ENCODE data around the gene ITGB4. TPM values are rescaled to one million over a fixed set of nuclear protein-coding genes. Genes with fewer than 3 reads are reported as not detected.

Gene ITGB4
- total RNA-seq, 1 donor from 2014 or later = 10.6 TPM

- peak overlapping the region; percentile 78 for H3K27ac ChIP-seq (replicated peaks)
- H3K4me3 ChIP-seq = no peak overlapping the region
- no peaks in the 10 kb centered on the region for H3K27me3 ChIP-seq (ENCODE audit: low read depth)
- H3K9me3 ChIP-seq (replicated peaks) = no peaks in the 10 kb centered on the region
- DNase-seq = no peak
- H3K4me1 ChIP-seq = peaks cover 52% of the 10 kb centered on the region
- intact Hi-C loops (cut with micrococcal nuclease) = no loop called here
- peaks cover 76% of the 10 kb centered on the region for H3K36me3 ChIP-seq
- TF ChIP-seq, protein P1, sequence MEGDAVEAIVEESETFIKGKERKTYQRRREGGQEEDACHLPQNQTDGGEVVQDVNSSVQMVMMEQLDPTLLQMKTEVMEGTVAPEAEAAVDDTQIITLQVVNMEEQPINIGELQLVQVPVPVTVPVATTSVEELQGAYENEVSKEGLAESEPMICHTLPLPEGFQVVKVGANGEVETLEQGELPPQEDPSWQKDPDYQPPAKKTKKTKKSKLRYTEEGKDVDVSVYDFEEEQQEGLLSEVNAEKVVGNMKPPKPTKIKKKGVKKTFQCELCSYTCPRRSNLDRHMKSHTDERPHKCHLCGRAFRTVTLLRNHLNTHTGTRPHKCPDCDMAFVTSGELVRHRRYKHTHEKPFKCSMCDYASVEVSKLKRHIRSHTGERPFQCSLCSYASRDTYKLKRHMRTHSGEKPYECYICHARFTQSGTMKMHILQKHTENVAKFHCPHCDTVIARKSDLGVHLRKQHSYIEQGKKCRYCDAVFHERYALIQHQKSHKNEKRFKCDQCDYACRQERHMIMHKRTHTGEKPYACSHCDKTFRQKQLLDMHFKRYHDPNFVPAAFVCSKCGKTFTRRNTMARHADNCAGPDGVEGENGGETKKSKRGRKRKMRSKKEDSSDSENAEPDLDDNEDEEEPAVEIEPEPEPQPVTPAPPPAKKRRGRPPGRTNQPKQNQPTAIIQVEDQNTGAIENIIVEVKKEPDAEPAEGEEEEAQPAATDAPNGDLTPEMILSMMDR (IDR thresholded peaks at IDR 0.05; ENCODE audit: borderline replicate concordance) = no peak
These were observed 15.1 kb upstream of the ITGB4 start for GRCh38 chr17:75706042-75706728.

GRCh38 chr17:75707079-75707571 lies 14.1 kb upstream of the ITGB4 start:
- Histone ChIP-seq H3K36me3 (peaks cover 68% of the 10 kb centered on the region), H3K27me3 (ENCODE audit: low read depth) (no peaks in the 10 kb centered on the region), H3K27ac (replicated peaks) (peak overlapping the region; percentile 78), H3K4me1 (peaks cover 43% of the 10 kb centered on the region), H3K9me3 (replicated peaks) (no peaks in the 10 kb centered on the region), H3K4me3 (no peak overlapping the region)
- intact Hi-C loops (cut with micrococcal nuclease) = no loop called here
- TF ChIP-seq, protein P1 (IDR thresholded peaks at IDR 0.05; ENCODE audit: borderline replicate concordance) = no peak
- peak; percentile 53 for DNase-seq

GRCh38 chr17:75712446-75712845 lies 8.8 kb upstream of the ITGB4 start:
- intact Hi-C loops (cut with micrococcal nuclease) = no loop called here
- Histone ChIP-seq H3K36me3 (peaks cover 16% of the 10 kb centered on the region), H3K9me3 (replicated peaks) (no peaks in the 10 kb centered on the region), H3K27ac (replicated peaks) (no peak overlapping the region), H3K4me1 (peaks cover 10% of the 10 kb centered on the region), H3K27me3 (ENCODE audit: low read depth) (peaks cover 4% of the 10 kb centered on the region), H3K4me3 (no peak overlapping the region)
- TF ChIP-seq, protein P1 (IDR thresholded peaks at IDR 0.05; ENCODE audit: borderline replicate concordance) = no peak
- no peak for DNase-seq

- DNase-seq = no peak
- intact Hi-C loops (cut with micrococcal nuclease) = no loop called here
- TF ChIP-seq, protein P1 (IDR thresholded peaks at IDR 0.05; ENCODE audit: borderline replicate concordance) = no peak
- no peaks in the 10 kb centered on the region for H3K36me3 ChIP-seq
- peak overlapping the region; percentile 88 for H3K27ac ChIP-seq (replicated peaks)
- peaks cover 36% of the 10 kb centered on the region for H3K27me3 ChIP-seq (ENCODE audit: low read depth)
- H3K4me1 ChIP-seq = peaks cover 28% of the 10 kb centered on the region
- no peak overlapping the region for H3K4me3 ChIP-seq
- no peaks in the 10 kb centered on the region for H3K9me3 ChIP-seq (replicated peaks)
These were observed 1.5 kb upstream of the ITGB4 start for GRCh38 chr17:75719732-75720131.

GRCh38 chr17:75721463-75722011 lies 278 bp downstream of the ITGB4 start:
- H3K27ac ChIP-seq (replicated peaks) = peak overlapping the region; percentile 88
- H3K27me3 ChIP-seq (ENCODE audit: low read depth) = peaks cover 36% of the 10 kb centered on the region
- peaks cover 28% of the 10 kb centered on the region for H3K4me1 ChIP-seq
- no peaks in the 10 kb centered on the region for H3K9me3 ChIP-seq (replicated peaks)
- intact Hi-C loops (cut with micrococcal nuclease) = no loop called here
- TF ChIP-seq, protein P1 (IDR thresholded peaks at IDR 0.05; ENCODE audit: borderline replicate concordance) = no peak
- H3K4me3 ChIP-seq = peak overlapping the region; percentile 70
- DNase-seq = no peak
- peaks cover 7% of the 10 kb centered on the region for H3K36me3 ChIP-seq

All from left ventricle myocardium inferior (tissue), 1 donor.